HG02840 (cell line): ENCODE results near the gene ARFGAP3.

Source experiments
- ATAC-seq: cut with Tn5 transposase; IDR thresholded peaks from one replicate; pipeline ENCODE4 v1.9.1; 2021; ENCODE audit warnings: mild to moderate bottlenecking, moderate library complexity, moderate number of reproducible peaks; ENCODE audit not compliant: unreplicated experiment, low FRiP score

ARFGAP3 gene

GRCh38 chr22:42866100-42866499, 9.0 kb upstream of the ARFGAP3 start:
- no peak for ATAC-seq

GRCh38 chr22:42865536-42865935, 8.5 kb upstream of the ARFGAP3 start:
- ATAC-seq, result no peak

- no peak for ATAC-seq
Observed at GRCh38 chr22:42863349-42863961, 6.4 kb upstream of the ARFGAP3 start.

- no peak for ATAC-seq
Observed at GRCh38 chr22:42862045-42862734, 5.1 kb upstream of the ARFGAP3 start.

GRCh38 chr22:42860968-42861367, 3.9 kb upstream of the ARFGAP3 start:
- no peak for ATAC-seq

GRCh38 chr22:42857845-42858481, 890 bp upstream of the ARFGAP3 start:
- ATAC-seq, result no peak

GRCh38 chr22:42856179-42856864, 751 bp downstream of the ARFGAP3 start:
- peak; percentile 23 for ATAC-seq

GRCh38 chr22:42855721-42856120, 1.4 kb downstream of the ARFGAP3 start:
- ATAC-seq, result no peak

- no peak for ATAC-seq
Observed at GRCh38 chr22:42855211-42855610, 1.9 kb downstream of the ARFGAP3 start.

GRCh38 chr22:42848941-42849550, 8.0 kb downstream of the ARFGAP3 start:
- no peak for ATAC-seq

- ATAC-seq, result no peak
Observed at GRCh38 chr22:42847110-42847509, 10.0 kb downstream of the ARFGAP3 start.

- no peak for ATAC-seq
Observed at GRCh38 chr22:42844756-42845155, 12.3 kb downstream of the ARFGAP3 start.

GRCh38 chr22:42842658-42843370, 14.3 kb downstream of the ARFGAP3 start:
- no peak for ATAC-seq

- ATAC-seq, result no peak
Observed at GRCh38 chr22:42841444-42841843, 15.6 kb downstream of the ARFGAP3 start.

- no peak for ATAC-seq
Observed at GRCh38 chr22:42837556-42837955, 19.5 kb downstream of the ARFGAP3 start.

GRCh38 chr22:42836026-42836425, 21.0 kb downstream of the ARFGAP3 start:
- no peak for ATAC-seq

- no peak for ATAC-seq
Observed at GRCh38 chr22:42834177-42834949, 22.7 kb downstream of the ARFGAP3 start.

- no peak for ATAC-seq
Observed at GRCh38 chr22:42833104-42833503, 24.0 kb downstream of the ARFGAP3 start.

- ATAC-seq, result no peak
Observed at GRCh38 chr22:42831712-42832111, 25.4 kb downstream of the ARFGAP3 start.
